MCF 10A (cell line): Measurements from ENCODE around the gene MAPT. TPM values are rescaled to one million over a fixed set of nuclear protein-coding genes. Genes with fewer than 3 reads are reported as not detected.

ENCODE experiments used
- BruUV-seq: library from RNA; stranded (reverse); fragments of 400-500 nt; replicated peaks from 2 replicates; lab custom pipeline; 2021; lab: Mats Ljungman, UMichigan
- CTCF ChIA-PET: fragments of 300-600 bp; sonication (Branson Sonifier 250); formaldehyde crosslinking; extraction: SDS; loops from one replicate; lab custom pipeline; 2021; ENCODE audit warnings: antibody characterized with exemption, inconsistent platforms; lab: Yijun Ruan, JAX
- POLR2A ChIA-PET: fragments of 300-600, 350-650 bp; sonication (Branson Sonifier 250); formaldehyde crosslinking; extraction: SDS; loops from one replicate; lab custom pipeline; 2020; ENCODE audit warnings: antibody characterized with exemption, inconsistent platforms; lab: Yijun Ruan, JAX
- DNase-seq: peaks from one replicate; pipeline ENCODE4 v3.0.0-alpha.2; 2018; ENCODE audit not compliant: unreplicated experiment
- H3K27ac Mint-ChIP-seq: one replicate; pipeline ENCODE4 v1.8.0; 2022; ENCODE audit warnings: mild to moderate bottlenecking, low read depth, mixed read lengths; ENCODE audit not compliant: unreplicated experiment
- H3K27me3 Mint-ChIP-seq: one replicate; pipeline ENCODE4 v1.8.0; 2022; ENCODE audit warnings: mixed read lengths; ENCODE audit not compliant: insufficient read depth, unreplicated experiment
- H3K36me3 Mint-ChIP-seq: one replicate; pipeline ENCODE4 v1.8.0; 2022; ENCODE audit warnings: mild to moderate bottlenecking, moderate library complexity, mixed read lengths; ENCODE audit not compliant: insufficient read depth, unreplicated experiment
- H3K4me1 Mint-ChIP-seq: one replicate; pipeline ENCODE4 v1.8.0; 2022; ENCODE audit warnings: mixed read lengths; ENCODE audit not compliant: insufficient read depth, unreplicated experiment
- H3K4me3 Mint-ChIP-seq: one replicate; pipeline ENCODE4 v1.8.0; 2022; ENCODE audit warnings: mild to moderate bottlenecking, moderate library complexity, mixed read lengths; ENCODE audit not compliant: unreplicated experiment
- H3K9me3 Mint-ChIP-seq: one replicate; pipeline ENCODE4 v1.8.0; 2022; ENCODE audit warnings: mixed read lengths; ENCODE audit not compliant: unreplicated experiment
- CTCF ChIP-seq: fragments of 200-600 bp; IDR thresholded peaks from one replicate; pipeline ENCODE4 v1.8.0; 2022; ENCODE audit warnings: antibody characterized with exemption, mild to moderate bottlenecking; ENCODE audit not compliant: unreplicated experiment
- intact Hi-C: fragments of 100-400 bp; cut with micrococcal nuclease; formaldehyde crosslinking; loops from 2 replicates; pipeline ENCODE4 v1.14.1; 2022
- total RNA-seq: library from RNA; stranded (reverse); gene quantifications from 2 replicates; pipeline ENCODE4 v1.2.3, GENCODE V29; 2022

MAPT gene
- total RNA-seq, 1 experiment from 2014 or later: 0.42 TPM

- intact Hi-C loops: no loop called here
- no peak for TF ChIP-seq CTCF
- H3K4me1 Mint-ChIP-seq: no peaks in the 10 kb centered on the region
- DNase-seq: no peak
- CTCF ChIA-PET: interaction anchor here (0.7 kb wide), 1 partner anchor 34 kb away, joined by 3 read pairs; no protein-coding TSS in a partner anchor
- H3K27ac Mint-ChIP-seq: no peak overlapping the region
- no peak overlapping the region for H3K4me3 Mint-ChIP-seq
- BruUV-seq: no TSS peak
- POLR2A ChIA-PET: no interaction called here
- H3K9me3 Mint-ChIP-seq: no peaks in the 10 kb centered on the region
- H3K27me3 Mint-ChIP-seq: no peaks in the 10 kb centered on the region
- H3K36me3 Mint-ChIP-seq: no peaks in the 10 kb centered on the region
Measured at GRCh38 chr17:45982791-45983613, 88.6 kb downstream of the MAPT start.

GRCh38 chr17:45983614-45984310, 89.4 kb downstream of the MAPT start:
- H3K4me1 Mint-ChIP-seq: no peaks in the 10 kb centered on the region
- TF ChIP-seq CTCF: no peak
- ChIA-PET CTCF (interaction anchor here (0.7 kb wide), 1 partner anchor 93 kb away, joined by 3 read pairs; no protein-coding TSS in a partner anchor), POLR2A (no interaction called here)
- H3K4me3 Mint-ChIP-seq: no peak overlapping the region
- H3K27ac Mint-ChIP-seq: no peak overlapping the region
- H3K36me3 Mint-ChIP-seq: no peaks in the 10 kb centered on the region
- DNase-seq: no peak
- H3K9me3 Mint-ChIP-seq: no peaks in the 10 kb centered on the region
- H3K27me3 Mint-ChIP-seq: no peaks in the 10 kb centered on the region
- intact Hi-C loops: no loop called here
- no TSS peak for BruUV-seq

GRCh38 chr17:45984368-45984767, 90.0 kb downstream of the MAPT start:
- POLR2A ChIA-PET: interaction anchor here (0.6 kb wide), 1 partner anchor 217 kb away, joined by 3 read pairs; no protein-coding TSS in a partner anchor
- Mint-ChIP-seq H3K27ac (no peak overlapping the region), H3K4me3 (no peak overlapping the region), H3K36me3 (no peaks in the 10 kb centered on the region), H3K9me3 (no peaks in the 10 kb centered on the region), H3K4me1 (no peaks in the 10 kb centered on the region), H3K27me3 (no peaks in the 10 kb centered on the region)
- no peak for TF ChIP-seq CTCF
- intact Hi-C loops: no loop called here
- no peak for DNase-seq
- CTCF ChIA-PET: interaction anchor here (0.7 kb wide), 1 partner anchor 94 kb away, joined by 3 read pairs; no protein-coding TSS in a partner anchor
- BruUV-seq: no TSS peak

- no peak for TF ChIP-seq CTCF
- H3K27ac Mint-ChIP-seq: no peak overlapping the region
- DNase-seq: no peak
- BruUV-seq: no TSS peak
- no peaks in the 10 kb centered on the region for H3K36me3 Mint-ChIP-seq
- intact Hi-C loops: no loop called here
- H3K9me3 Mint-ChIP-seq: no peaks in the 10 kb centered on the region
- H3K27me3 Mint-ChIP-seq: no peaks in the 10 kb centered on the region
- CTCF ChIA-PET: interaction anchor here (0.6 kb wide), 1 partner anchor 22 kb away, joined by 4 read pairs; no protein-coding TSS in a partner anchor
- no peaks in the 10 kb centered on the region for H3K4me1 Mint-ChIP-seq
- no peak overlapping the region for H3K4me3 Mint-ChIP-seq
- POLR2A ChIA-PET: no interaction called here
Measured at GRCh38 chr17:45985447-45985846, 91.1 kb downstream of the MAPT start.
